ENCODE results near the gene MCRS1. TPM values are rescaled to one million over a fixed set of nuclear protein-coding genes. Genes with fewer than 3 reads are reported as not detected.
"Not testable (repeated sequence)": the region's sequence is repeated elsewhere in the genome, so short reads cannot be mapped to it uniquely, and the experiment has no call there.

The MCRS1 gene
- 28.6 and 51.8 TPM in 2 replicates for total RNA-seq (2014; rRNA removed; shearing (Covaris generic); ENCODE audit: low replicate concordance)

DNA sequence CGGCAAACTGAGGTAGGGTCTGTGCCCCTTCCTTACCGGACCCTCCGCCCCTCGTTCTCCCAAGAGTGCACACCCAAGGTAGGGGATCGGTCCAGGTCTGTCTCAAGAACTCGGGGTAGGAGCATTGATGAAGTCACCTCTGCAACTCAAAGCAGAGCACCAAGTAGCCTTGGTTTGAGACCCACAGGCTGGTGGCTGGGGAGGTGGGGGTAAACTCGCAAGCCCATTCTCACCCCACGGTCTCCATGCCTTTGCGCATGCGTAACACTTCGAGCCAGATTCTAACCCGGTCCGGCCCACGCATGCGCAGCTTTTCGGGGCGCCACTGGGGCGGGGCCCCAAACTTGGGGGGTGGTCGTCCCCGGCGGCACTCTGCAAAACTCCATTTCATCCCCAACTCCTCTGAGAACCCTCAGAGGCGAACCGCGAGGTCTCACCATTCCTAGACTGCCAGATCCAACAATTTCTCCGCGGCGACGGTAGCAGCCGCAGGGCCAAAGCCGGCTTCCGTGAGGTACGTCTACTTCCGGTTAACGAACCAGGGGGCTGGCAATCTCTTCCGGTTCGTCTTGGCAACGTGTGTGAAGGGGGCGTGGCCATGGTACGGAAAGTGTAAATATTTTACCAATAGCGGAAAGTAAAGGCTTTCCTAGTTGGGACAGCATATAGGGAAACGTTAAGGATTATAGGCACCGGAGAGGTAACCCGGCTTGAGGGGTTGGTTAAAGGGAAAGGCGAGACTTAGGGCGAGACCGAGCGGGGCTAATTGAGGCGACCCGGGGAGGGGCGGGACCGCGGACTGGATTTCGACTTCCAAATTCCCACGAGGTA lies at the start of gene MCRS1:
MCRS1 (minus strand) TSS at position 532 of the 831 bp plus-strand sequence. CDS start 1,411 bp downstream, outside the sequence.
- Histone ChIP-seq H3K4me1 (ENCODE audit: low read length) (peaks cover 26% of the 10 kb centered on the region), H3K36me3 (ENCODE audit: insufficient read depth, low read length) (peaks cover 4% of the 10 kb centered on the region; the same call in 1 of the 2 replicates), H3K27me3 (ENCODE audit: low read length) (no peaks in the 10 kb centered on the region), H3K4me3 (ENCODE audit: low read length) (peak within 1 kb of the TSS; percentile 85), H3K9me2 (replicated peaks; ENCODE audit: insufficient read depth, low read length) (no peaks in the 10 kb centered on the region), H4K20me1 (ENCODE audit: insufficient read depth, low read depth, low read length) (no peaks in the 10 kb centered on the region), H2AFZ (ENCODE audit: low read length) (peak within 1 kb of the TSS; percentile 87), H3K79me2 (ENCODE audit: low read length) (peaks cover 69% of the 10 kb centered on the region), H3K27ac (ENCODE audit: low read length) (peak within 1 kb of the TSS; percentile 57; the same call in 1 of the 2 replicates), H3K9ac (ENCODE audit: low read length) (peak within 1 kb of the TSS; percentile 91), H3K4me2 (ENCODE audit: low read depth, low read length, poor library complexity, severe bottlenecking) (peak within 1 kb of the TSS; percentile 93), H3K9me3 (ENCODE audit: low read length) (no peaks in the 10 kb centered on the region)
- DNase-seq: peak; percentile 97

DNA sequence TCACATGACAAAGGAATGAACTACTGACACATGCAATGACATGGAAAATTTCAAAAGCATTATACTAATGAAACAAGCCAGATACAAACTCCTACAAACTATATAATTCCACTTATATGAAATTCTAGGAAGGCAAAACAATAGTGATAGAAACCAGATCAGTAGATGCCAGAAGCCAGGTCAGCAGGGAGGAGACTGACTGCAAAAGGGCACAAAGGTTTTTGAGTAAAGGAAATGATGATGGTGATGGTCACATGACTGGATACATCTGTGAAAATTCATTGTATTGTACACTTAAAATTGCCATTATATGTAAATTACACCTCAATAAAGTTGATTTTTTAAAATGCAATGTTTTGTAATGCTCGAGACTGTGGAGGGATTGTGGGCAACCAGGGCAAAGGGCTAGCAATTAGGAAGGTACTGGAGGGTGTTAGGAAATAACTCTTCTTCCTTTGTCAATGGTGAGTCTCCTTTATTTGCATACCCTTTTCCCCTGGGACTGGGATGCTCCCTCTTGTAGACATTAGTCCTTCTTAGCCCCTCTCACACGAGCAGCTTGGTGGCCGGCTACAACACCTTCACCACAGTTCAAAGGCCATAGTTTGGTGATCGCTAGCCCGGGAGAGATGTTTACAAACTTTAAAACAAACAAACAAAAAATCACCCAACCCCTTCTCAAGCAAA lies 48.7 kb upstream of the MCRS1 start:
- no peak overlapping the region for H3K4me2 ChIP-seq (ENCODE audit: low read depth, low read length, poor library complexity, severe bottlenecking)
- H3K4me3 ChIP-seq (ENCODE audit: low read length): no peak overlapping the region
- no peaks in the 10 kb centered on the region for H3K79me2 ChIP-seq (ENCODE audit: low read length)
- no peaks in the 10 kb centered on the region for H3K9me2 ChIP-seq (replicated peaks; ENCODE audit: insufficient read depth, low read length)
- H3K36me3 ChIP-seq (ENCODE audit: insufficient read depth, low read length): no peaks in the 10 kb centered on the region
- H3K4me1 ChIP-seq (ENCODE audit: low read length): peaks cover 6% of the 10 kb centered on the region
- H3K27ac ChIP-seq (ENCODE audit: low read length): no peak overlapping the region
- H2AFZ ChIP-seq (ENCODE audit: low read length): no peak overlapping the region
- H3K9ac ChIP-seq (ENCODE audit: low read length): no peak overlapping the region
- no peaks in the 10 kb centered on the region for H3K9me3 ChIP-seq (ENCODE audit: low read length)
- H3K27me3 ChIP-seq (ENCODE audit: low read length): no peaks in the 10 kb centered on the region
- no peak for DNase-seq
- H4K20me1 ChIP-seq (ENCODE audit: insufficient read depth, low read depth, low read length): no peaks in the 10 kb centered on the region

- no peaks in the 10 kb centered on the region for H3K4me1 ChIP-seq (ENCODE audit: low read length)
- no peaks in the 10 kb centered on the region for H3K9me2 ChIP-seq (replicated peaks; ENCODE audit: insufficient read depth, low read length)
- H3K27me3 ChIP-seq (ENCODE audit: low read length): no peaks in the 10 kb centered on the region
- H2AFZ ChIP-seq (ENCODE audit: low read length): no peak overlapping the region
- DNase-seq: no peak
- no peaks in the 10 kb centered on the region for H3K79me2 ChIP-seq (ENCODE audit: low read length)
- H4K20me1 ChIP-seq (ENCODE audit: insufficient read depth, low read depth, low read length): no peaks in the 10 kb centered on the region
- no peak overlapping the region for H3K27ac ChIP-seq (ENCODE audit: low read length)
- no peaks in the 10 kb centered on the region for H3K9me3 ChIP-seq (ENCODE audit: low read length)
- H3K36me3 ChIP-seq (ENCODE audit: insufficient read depth, low read length): no peaks in the 10 kb centered on the region
- H3K4me3 ChIP-seq (ENCODE audit: low read length): no peak overlapping the region
- no peak overlapping the region for H3K4me2 ChIP-seq (ENCODE audit: low read depth, low read length, poor library complexity, severe bottlenecking)
- H3K9ac ChIP-seq (ENCODE audit: low read length): no peak overlapping the region
Measured at GRCh38 chr12:49615725-49616124, 47.8 kb upstream of the MCRS1 start.

DNA sequence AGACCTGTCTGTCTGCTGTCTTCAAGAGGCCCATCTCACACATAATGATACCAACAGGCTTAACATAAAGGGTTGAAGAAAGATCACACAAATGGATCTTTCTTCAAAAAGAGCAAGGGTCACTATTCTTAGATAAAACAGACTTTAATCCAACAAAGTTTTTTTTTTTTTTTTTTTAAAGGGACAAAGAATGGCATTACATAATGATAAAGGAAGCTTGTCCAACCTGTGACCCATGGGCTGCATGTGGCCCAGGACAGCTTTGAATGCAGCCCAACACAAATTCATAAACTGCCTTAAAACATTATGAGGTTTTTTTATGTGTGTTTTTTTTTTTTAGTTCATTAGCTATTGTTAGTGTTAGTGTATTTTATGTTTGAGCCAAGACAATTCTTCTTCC lies 44.3 kb upstream of the MCRS1 start:
- no peaks in the 10 kb centered on the region for H3K9me3 ChIP-seq (ENCODE audit: low read length)
- no peaks in the 10 kb centered on the region for H3K4me1 ChIP-seq (ENCODE audit: low read length)
- no peaks in the 10 kb centered on the region for H3K36me3 ChIP-seq (ENCODE audit: insufficient read depth, low read length)
- no peaks in the 10 kb centered on the region for H4K20me1 ChIP-seq (ENCODE audit: insufficient read depth, low read depth, low read length)
- H3K4me2 ChIP-seq (ENCODE audit: low read depth, low read length, poor library complexity, severe bottlenecking): no peak overlapping the region
- no peaks in the 10 kb centered on the region for H3K9me2 ChIP-seq (replicated peaks; ENCODE audit: insufficient read depth, low read length)
- no peak overlapping the region for H3K4me3 ChIP-seq (ENCODE audit: low read length)
- no peak overlapping the region for H3K9ac ChIP-seq (ENCODE audit: low read length)
- H3K27me3 ChIP-seq (ENCODE audit: low read length): no peaks in the 10 kb centered on the region
- no peaks in the 10 kb centered on the region for H3K79me2 ChIP-seq (ENCODE audit: low read length)
- no peak overlapping the region for H3K27ac ChIP-seq (ENCODE audit: low read length)
- DNase-seq: no peak
- H2AFZ ChIP-seq (ENCODE audit: low read length): no peak overlapping the region

DNA sequence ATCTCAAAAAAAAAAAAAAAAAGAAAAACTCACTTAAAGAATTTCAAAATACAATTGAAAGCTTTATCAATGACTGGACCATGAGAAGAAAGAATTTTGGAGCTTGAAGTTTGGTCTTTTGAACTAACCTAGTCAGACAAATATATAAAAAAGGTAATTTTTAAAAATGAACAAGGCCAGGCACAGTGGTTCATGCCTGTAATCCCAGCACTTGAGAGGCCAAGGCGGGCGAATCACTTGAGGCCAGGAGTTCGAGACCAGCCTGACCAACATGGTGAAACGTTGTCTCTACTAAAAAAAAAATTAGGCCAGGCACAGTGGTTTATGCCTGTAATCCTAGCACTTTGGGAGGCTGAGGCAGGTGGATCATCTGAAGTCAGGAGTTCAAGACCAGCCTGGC lies 42.8 kb upstream of the MCRS1 start:
- H3K9me3 ChIP-seq (ENCODE audit: low read length); H4K20me1 ChIP-seq (ENCODE audit: insufficient read depth, low read depth, low read length); H3K4me3 ChIP-seq (ENCODE audit: low read length); H3K36me3 ChIP-seq (ENCODE audit: insufficient read depth, low read length); H3K27me3 ChIP-seq (ENCODE audit: low read length); H3K9ac ChIP-seq (ENCODE audit: low read length); H3K4me1 ChIP-seq (ENCODE audit: low read length); H2AFZ ChIP-seq (ENCODE audit: low read length); H3K9me2 ChIP-seq (replicated peaks; ENCODE audit: insufficient read depth, low read length); H3K27ac ChIP-seq (ENCODE audit: low read length); DNase-seq; H3K4me2 ChIP-seq (ENCODE audit: low read depth, low read length, poor library complexity, severe bottlenecking); H3K79me2 ChIP-seq (ENCODE audit: low read length): not testable (repeated sequence)

GRCh38 chr12:49609875-49610154 lies 41.9 kb upstream of the MCRS1 start:
- Histone ChIP-seq H3K9me3 (ENCODE audit: low read length) (no peaks in the 10 kb centered on the region), H3K36me3 (ENCODE audit: insufficient read depth, low read length) (no peaks in the 10 kb centered on the region), H4K20me1 (ENCODE audit: insufficient read depth, low read depth, low read length) (no peaks in the 10 kb centered on the region), H3K27ac (ENCODE audit: low read length) (no peak overlapping the region), H3K4me2 (ENCODE audit: low read depth, low read length, poor library complexity, severe bottlenecking) (no peak overlapping the region), H3K79me2 (ENCODE audit: low read length) (no peaks in the 10 kb centered on the region), H3K4me1 (ENCODE audit: low read length) (no peaks in the 10 kb centered on the region), H2AFZ (ENCODE audit: low read length) (no peak overlapping the region), H3K9me2 (replicated peaks; ENCODE audit: insufficient read depth, low read length) (no peaks in the 10 kb centered on the region), H3K27me3 (ENCODE audit: low read length) (no peaks in the 10 kb centered on the region), H3K9ac (ENCODE audit: low read length) (no peak overlapping the region), H3K4me3 (ENCODE audit: low read length) (no peak overlapping the region)
- DNase-seq: no peak

DNA sequence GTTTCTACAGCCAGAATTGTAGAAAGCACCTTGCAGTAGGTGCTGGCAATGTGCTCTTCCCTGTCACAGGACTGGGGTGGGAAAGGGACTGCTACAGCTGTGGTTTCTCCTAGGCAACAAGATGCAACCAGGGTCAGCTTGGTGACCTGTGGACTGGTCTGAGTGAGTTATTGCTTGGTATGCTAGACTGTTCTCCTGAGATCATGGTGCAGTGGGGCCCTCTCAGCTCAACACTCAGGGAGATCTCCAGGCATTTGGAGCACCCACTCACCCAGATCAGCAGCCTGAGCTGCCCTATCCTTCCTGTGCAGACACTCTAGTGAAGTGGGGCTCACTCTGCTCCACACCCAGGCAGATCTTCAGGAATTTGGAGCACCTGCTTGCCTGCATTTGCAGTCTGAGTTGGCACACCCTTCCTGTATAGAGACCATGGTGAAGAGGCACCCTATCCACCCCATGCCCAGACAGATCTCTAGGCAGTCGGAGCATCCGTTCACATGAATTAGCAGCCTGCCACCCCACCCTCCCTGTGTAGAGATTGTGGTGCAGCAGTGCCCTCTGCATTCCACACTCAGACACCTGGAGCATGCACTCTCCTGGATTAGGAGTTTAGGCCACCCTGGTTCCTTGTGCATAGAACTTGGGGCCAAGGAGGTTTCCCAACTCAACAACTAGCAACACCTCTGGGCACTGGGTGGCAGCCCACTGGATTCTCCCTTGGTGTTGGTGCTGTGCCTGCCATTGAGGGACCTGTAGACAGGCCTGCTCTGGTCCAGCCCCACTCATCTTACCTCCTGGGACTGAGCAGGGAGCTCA lies 41.3 kb upstream of the MCRS1 start:
- no peak for DNase-seq
- H3K4me2 ChIP-seq (ENCODE audit: low read depth, low read length, poor library complexity, severe bottlenecking): no peak overlapping the region
- H3K4me3 ChIP-seq (ENCODE audit: low read length): no peak overlapping the region
- H3K36me3 ChIP-seq (ENCODE audit: insufficient read depth, low read length): no peaks in the 10 kb centered on the region
- H4K20me1 ChIP-seq (ENCODE audit: insufficient read depth, low read depth, low read length): no peaks in the 10 kb centered on the region
- H2AFZ ChIP-seq (ENCODE audit: low read length): no peak overlapping the region
- no peak overlapping the region for H3K27ac ChIP-seq (ENCODE audit: low read length)
- no peak overlapping the region for H3K9ac ChIP-seq (ENCODE audit: low read length)
- no peaks in the 10 kb centered on the region for H3K4me1 ChIP-seq (ENCODE audit: low read length)
- H3K27me3 ChIP-seq (ENCODE audit: low read length): no peaks in the 10 kb centered on the region
- H3K79me2 ChIP-seq (ENCODE audit: low read length): no peaks in the 10 kb centered on the region
- no peaks in the 10 kb centered on the region for H3K9me3 ChIP-seq (ENCODE audit: low read length)
- no peaks in the 10 kb centered on the region for H3K9me2 ChIP-seq (replicated peaks; ENCODE audit: insufficient read depth, low read length)

GRCh38 chr12:49605539-49605938 lies 37.6 kb upstream of the MCRS1 start, which contains the start of gene FAM186B:
TSS of gene FAM186B (minus strand) at chr12:49605639. CDS start at chr12:49605477, 162 bp downstream.
- H3K27me3 ChIP-seq (ENCODE audit: low read length); H3K9ac ChIP-seq (ENCODE audit: low read length); H3K4me3 ChIP-seq (ENCODE audit: low read length); H3K9me3 ChIP-seq (ENCODE audit: low read length); H3K27ac ChIP-seq (ENCODE audit: low read length); H3K9me2 ChIP-seq (replicated peaks; ENCODE audit: insufficient read depth, low read length); H2AFZ ChIP-seq (ENCODE audit: low read length); H3K36me3 ChIP-seq (ENCODE audit: insufficient read depth, low read length); DNase-seq; H4K20me1 ChIP-seq (ENCODE audit: insufficient read depth, low read depth, low read length); H3K4me2 ChIP-seq (ENCODE audit: low read depth, low read length, poor library complexity, severe bottlenecking); H3K79me2 ChIP-seq (ENCODE audit: low read length): not testable (repeated sequence)
- H3K4me1 ChIP-seq (ENCODE audit: low read length): peaks cover 11% of the 10 kb centered on the region
